Left ventricle myocardium inferior (tissue), 1 donor: ENCODE results near the gene PLXNB2. TPM values are rescaled to one million over a fixed set of nuclear protein-coding genes. Genes with fewer than 3 reads are reported as not detected.

ENCODE experiments used
- DNase-seq: peaks from one replicate; pipeline ENCODE4 v3.0.0-alpha.2; 2020
- H3K27ac ChIP-seq: fragments of 200-600 bp; replicated peaks from 2 replicates; pipeline ENCODE4 v1.8.0; 2021
- H3K27me3 ChIP-seq: fragments of 200-600 bp; 2 replicates; pipeline ENCODE4 v1.8.0; 2021; ENCODE audit warnings: low read depth
- H3K36me3 ChIP-seq: fragments of 200-600 bp; 2 replicates; pipeline ENCODE4 v1.8.0; 2021
- H3K4me1 ChIP-seq: fragments of 200-600 bp; 2 replicates; pipeline ENCODE4 v1.8.0; 2021
- H3K4me3 ChIP-seq: fragments of 200-600 bp; 2 replicates; pipeline ENCODE4 v1.8.0; 2021; ENCODE audit warnings: mild to moderate bottlenecking, moderate library complexity
- H3K9me3 ChIP-seq: fragments of 200-600 bp; replicated peaks from 2 replicates; pipeline ENCODE4 v1.8.0; 2021
- CTCF ChIP-seq: fragments of 200-600 bp; IDR thresholded peaks from 2 replicates; pipeline ENCODE4 v1.8.0; 2021; ENCODE audit warnings: antibody characterized with exemption, mild to moderate bottlenecking, borderline replicate concordance
- intact Hi-C: fragments of 100-400 bp; cut with micrococcal nuclease; formaldehyde crosslinking; loops from one replicate; pipeline ENCODE4 v1.11.0; 2022
- total RNA-seq: library from RNA; stranded (reverse); fragmentation: NEBNext Ultra II Directional; extraction: Animal tissue kit (Norgen Biotek cat#: 25700); gene quantifications from one replicate; pipeline ENCODE4 v1.2.1, GENCODE V29; 2021
- donor health status: DM: no; HTN: yes; CAD: no; lungs with severe emphysema.

PLXNB2 gene
- total RNA-seq, 1 donor from 2014 or later, result 50.2 TPM

- Histone ChIP-seq H3K27ac (peak overlapping the region; percentile 66), H3K9me3 (no peaks in the 10 kb centered on the region), H3K36me3 (peaks cover 91% of the 10 kb centered on the region), H3K4me3 (no peak overlapping the region), H3K27me3 (no peaks in the 10 kb centered on the region), H3K4me1 (peaks cover 16% of the 10 kb centered on the region)
- TF ChIP-seq CTCF, result no peak
- intact Hi-C loops, result no loop called here
- DNase-seq, result no peak
Measured at GRCh38 chr22:50281384-50281760, 26.1 kb downstream of the PLXNB2 start.

- Histone ChIP-seq H3K9me3 (no peaks in the 10 kb centered on the region), H3K27ac (peak overlapping the region; percentile 66), H3K36me3 (peaks cover 90% of the 10 kb centered on the region), H3K4me3 (no peak overlapping the region), H3K27me3 (no peaks in the 10 kb centered on the region), H3K4me1 (peaks cover 16% of the 10 kb centered on the region)
- no peak for DNase-seq
- intact Hi-C loops, result no loop called here
- no peak for TF ChIP-seq CTCF
Measured at GRCh38 chr22:50280708-50281383, 26.6 kb downstream of the PLXNB2 start.

DNA sequence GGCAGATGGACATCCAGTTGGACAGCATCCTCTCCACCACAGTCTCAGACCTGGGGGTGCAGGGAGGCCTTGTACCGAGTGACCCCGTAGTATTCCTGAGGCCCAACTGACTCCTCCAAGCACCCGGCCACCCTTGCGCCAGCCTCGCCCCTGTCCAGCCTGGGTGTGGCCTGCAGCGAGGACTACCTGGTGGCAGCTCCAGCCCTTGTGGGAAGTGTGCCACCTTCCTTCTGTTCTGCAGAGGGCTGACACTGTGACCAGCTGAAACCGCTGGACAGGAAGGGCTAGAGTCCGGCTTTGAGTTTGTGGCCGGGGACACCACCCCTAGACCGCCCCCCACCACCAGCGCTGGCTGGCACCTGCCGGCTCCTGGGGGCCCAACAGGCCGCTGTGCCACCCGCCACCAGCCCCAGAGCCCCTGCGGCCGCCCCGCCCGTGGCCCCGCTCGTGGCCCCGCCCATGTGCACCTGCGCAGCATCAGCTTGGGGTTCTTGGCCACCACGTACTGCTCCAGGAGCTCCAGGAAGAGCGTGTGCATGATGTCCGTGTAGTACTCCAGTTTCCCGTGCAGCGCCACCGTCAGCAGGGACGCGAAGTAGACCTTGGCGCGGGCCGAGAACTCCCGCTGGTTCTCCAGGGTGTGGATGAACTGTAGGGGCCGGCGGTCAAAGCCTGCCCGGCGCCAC, 27.3 kb downstream of the PLXNB2 start:
- Histone ChIP-seq H3K4me3 (no peak overlapping the region), H3K4me1 (peaks cover 17% of the 10 kb centered on the region), H3K27ac (no peak overlapping the region), H3K27me3 (no peaks in the 10 kb centered on the region), H3K36me3 (peaks cover 93% of the 10 kb centered on the region), H3K9me3 (no peaks in the 10 kb centered on the region)
- no peak for DNase-seq
- no peak for TF ChIP-seq CTCF
- intact Hi-C loops, result no loop called here

DNA sequence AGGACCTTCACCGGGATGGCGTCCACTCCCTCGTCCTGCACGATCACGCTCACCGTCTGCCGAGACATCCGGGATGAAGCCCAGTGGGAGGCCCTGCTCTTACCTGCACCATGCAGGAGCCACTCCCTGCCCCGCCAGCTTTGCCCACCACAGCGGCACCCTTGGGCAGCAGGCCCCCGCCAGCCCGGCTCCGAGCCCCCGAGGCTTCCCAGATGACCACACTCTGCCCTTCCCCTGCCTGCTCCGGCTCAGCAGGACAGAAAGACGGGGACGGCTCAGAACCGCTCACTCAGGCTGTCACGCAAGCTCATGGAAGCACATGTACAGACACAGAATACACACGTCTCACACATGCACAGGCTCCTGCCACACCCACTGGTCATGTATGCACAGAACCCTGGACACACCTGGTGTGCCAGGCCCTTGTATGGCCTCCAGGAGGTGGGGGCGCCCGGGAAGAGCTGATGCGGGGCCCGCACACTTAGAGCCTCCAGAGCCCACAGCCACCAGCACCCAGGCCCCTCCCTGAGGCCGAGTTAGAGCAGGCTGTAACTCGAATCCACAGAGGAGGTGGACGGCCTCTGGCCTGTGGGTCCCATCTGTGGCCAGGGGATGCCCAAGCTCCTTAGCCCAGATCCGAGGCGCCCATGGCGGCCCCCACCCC, 28.4 kb downstream of the PLXNB2 start:
- intact Hi-C loops, result no loop called here
- no peak overlapping the region for H3K4me3 ChIP-seq
- peaks cover 90% of the 10 kb centered on the region for H3K36me3 ChIP-seq
- no peak for DNase-seq
- no peak overlapping the region for H3K27ac ChIP-seq
- TF ChIP-seq CTCF, result no peak
- H3K27me3 ChIP-seq, result no peaks in the 10 kb centered on the region
- H3K4me1 ChIP-seq, result peaks cover 24% of the 10 kb centered on the region
- no peaks in the 10 kb centered on the region for H3K9me3 ChIP-seq

DNA sequence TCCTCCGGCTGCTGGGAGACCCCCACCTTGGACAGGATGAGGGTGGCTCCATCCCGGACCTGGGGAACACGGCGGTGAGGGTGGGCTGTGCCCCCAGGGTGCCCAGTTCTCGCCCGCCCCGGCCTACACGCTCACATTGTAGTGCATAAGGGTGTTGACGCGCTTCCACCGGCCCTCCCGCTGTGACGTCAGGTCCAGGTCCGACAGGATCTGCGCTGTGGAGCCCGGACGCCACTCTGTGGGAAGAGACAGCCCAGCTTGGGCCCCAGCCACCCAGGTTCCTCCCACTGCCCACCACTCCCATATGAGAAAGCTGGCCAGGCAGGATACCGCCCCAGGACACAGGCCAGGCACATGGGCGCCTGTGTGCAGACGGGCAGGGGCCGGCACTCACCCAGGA, 29.0 kb downstream of the PLXNB2 start:
- H3K27ac ChIP-seq, result no peak overlapping the region
- H3K4me1 ChIP-seq, result peaks cover 29% of the 10 kb centered on the region
- peaks cover 85% of the 10 kb centered on the region for H3K36me3 ChIP-seq
- H3K9me3 ChIP-seq, result no peaks in the 10 kb centered on the region
- H3K4me3 ChIP-seq, result no peak overlapping the region
- TF ChIP-seq CTCF, result no peak
- intact Hi-C loops, result no loop called here
- H3K27me3 ChIP-seq, result no peaks in the 10 kb centered on the region
- DNase-seq, result no peak
